CD4-positive, alpha-beta T cell (primary cell): ENCODE results near the gene PTP4A2. TPM values are rescaled to one million over a fixed set of nuclear protein-coding genes. Genes with fewer than 3 reads are reported as not detected.

ENCODE experiments used
- ATAC-seq: fragments of 200-7000 bp; cut with Tn5 transposase; one replicate; pipeline ENCODE4 v1.10.0; 2022; ENCODE audit warnings: mild to moderate bottlenecking; ENCODE audit not compliant: poor library complexity
- CTCF ChIA-PET: fragments of 350-600 bp; sonication (Branson Sonifier 250); formaldehyde crosslinking; loops from one replicate; lab custom pipeline; 2021; ENCODE audit warnings: antibody characterized with exemption, inconsistent platforms; lab: Charles Lee
- POLR2A ChIA-PET: fragments of 350-600 bp; sonication (Branson Sonifier 250); formaldehyde crosslinking; loops from one replicate; lab custom pipeline; 2021; ENCODE audit warnings: antibody characterized with exemption, inconsistent platforms; lab: Charles Lee
- DNase-seq, 14 experiments: peaks; one replicate each; pipeline ENCODE4 v3.0.0-alpha.2; 2013 to 2020; ENCODE audit warnings: mixed read lengths in 2 of 14
- H3K27ac ChIP-seq, 2 donors: one replicate each; pipeline versions ENCODE4 v1.5.1 to v1.7.0; 2013; ENCODE audit warnings: low read length in 2 of 2, low read depth in 1 of 2, mild to moderate bottlenecking in 1 of 2
- H3K27me3 ChIP-seq, 2 experiments: 1 replicate in 1 of 2; 2 replicates in 1 of 2; pipeline versions ENCODE4 v1.6.1 to v1.7.0; 2013; ENCODE audit warnings: low read length in 2 of 2, control low read depth in 1 of 2, mild to moderate bottlenecking in 1 of 2, moderate library complexity in 1 of 2; ENCODE audit not compliant: insufficient read depth in 2 of 2, control insufficient read depth in 1 of 2
- H3K36me3 ChIP-seq: one replicate; pipeline ENCODE4 v1.6.1; 2013; ENCODE audit warnings: low read length, control low read depth; ENCODE audit not compliant: insufficient read depth
- H3K4me1 ChIP-seq: one replicate; pipeline ENCODE4 v1.6.1; 2013; ENCODE audit warnings: low read length, control low read depth; ENCODE audit not compliant: insufficient read depth
- H3K4me3 ChIP-seq: one replicate; pipeline ENCODE4 v1.5.1; 2013; ENCODE audit warnings: mild to moderate bottlenecking, low read length, moderate library complexity
- H3K9me3 ChIP-seq, 2 experiments: 1 replicate in 1 of 2; 2 replicates in 1 of 2; pipeline versions ENCODE4 v1.6.1 to v1.7.0; 2013; ENCODE audit warnings: low read length in 2 of 2, mild to moderate bottlenecking in 2 of 2, control low read depth in 1 of 2, moderate library complexity in 1 of 2; ENCODE audit not compliant: control insufficient read depth in 1 of 2, insufficient read depth in 1 of 2
- H3K27ac Mint-ChIP-seq: one replicate; pipeline ENCODE4 v1.8.0; 2020; ENCODE audit warnings: mixed read lengths
- H3K27me3 Mint-ChIP-seq: one replicate; pipeline ENCODE4 v1.8.0; 2021; ENCODE audit warnings: mixed read lengths
- H3K36me3 Mint-ChIP-seq: one replicate; pipeline ENCODE4 v1.8.0; 2021; ENCODE audit warnings: low read depth, mixed read lengths
- H3K4me1 Mint-ChIP-seq: one replicate; pipeline ENCODE4 v1.8.0; 2021; ENCODE audit warnings: low read depth, mixed read lengths
- H3K4me3 Mint-ChIP-seq: one replicate; pipeline ENCODE4 v1.8.0; 2020; ENCODE audit warnings: mild to moderate bottlenecking, mixed read lengths
- H3K9me3 Mint-ChIP-seq: one replicate; pipeline ENCODE4 v1.8.0; 2020; ENCODE audit warnings: mixed read lengths
- intact Hi-C, 2 experiments: fragments of 100-400 bp; cut with DNase I in 1 of 2; cut with micrococcal nuclease in 1 of 2; formaldehyde crosslinking; loops; one replicate each; pipeline versions ENCODE4 v1.15.1 to v1.9.0; 2023 to 2025; cut with DNase I, micrococcal nuclease
- total RNA-seq, 174 experiments: library from RNA in 2 of 174; stranded (reverse) in 2 of 174; gene quantifications; one replicate each; pipeline ENCODE4 v1.2.3 and lab custom pipeline; 2021 to 2026
- TF ChIP-seq, protein P1 (sequence below): fragments of 200-600 bp; IDR thresholded peaks from one replicate; pipeline ENCODE4 v1.8.0; 2022; ENCODE audit warnings: antibody characterized with exemption, mild to moderate bottlenecking

PTP4A2 gene
- total RNA-seq, 2 experiments from 2014 or later, result 282 to 287 TPM

DNA sequence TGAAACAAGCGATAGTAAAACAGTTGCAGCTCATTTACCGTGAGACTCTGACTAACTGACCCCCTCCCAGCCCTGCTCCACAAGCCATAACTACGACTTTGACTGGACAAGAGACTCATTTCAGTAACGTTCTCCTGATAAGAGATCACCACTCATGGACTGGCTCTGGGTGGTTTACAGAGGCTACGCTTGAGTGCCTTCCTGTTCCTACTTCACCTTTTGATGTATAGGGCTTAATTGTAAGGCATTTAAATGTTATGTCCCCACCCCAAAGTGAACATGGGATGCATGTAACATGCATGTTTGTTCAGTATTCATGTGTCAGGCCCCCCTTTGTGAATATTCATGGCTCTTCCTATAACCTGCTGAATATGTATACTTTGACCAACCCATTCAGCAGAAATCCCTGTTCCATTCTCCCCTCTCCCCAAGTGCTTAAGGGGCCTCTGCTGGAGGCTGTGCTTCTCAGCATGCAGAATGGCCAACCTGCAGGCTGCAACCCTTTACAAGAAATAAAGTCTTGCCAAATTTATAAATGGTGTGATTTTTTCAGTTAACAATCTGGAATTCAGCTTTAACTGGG, 71.6 kb downstream of the PTP4A2 start:
- Mint-ChIP-seq H3K4me3 (no peak overlapping the region), H3K4me1 (peaks cover 12% of the 10 kb centered on the region), H3K36me3 (no peaks in the 10 kb centered on the region), H3K9me3 (no peaks in the 10 kb centered on the region), H3K27me3 (no peaks in the 10 kb centered on the region), H3K27ac (no peak overlapping the region)
- H3K27ac ChIP-seq, result no peak overlapping the region
- no peak for ATAC-seq
- no peaks in the 10 kb centered on the region for H3K36me3 ChIP-seq
- no peaks in the 10 kb centered on the region for H3K27me3 ChIP-seq
- H3K9me3 ChIP-seq, result no peaks in the 10 kb centered on the region
- no peak overlapping the region for H3K4me3 ChIP-seq
- ChIA-PET CTCF (no interaction called here), POLR2A (no interaction called here)
- intact Hi-C loops, result no loop called here
- no peak for DNase-seq
- H3K4me1 ChIP-seq, result peaks cover 4% of the 10 kb centered on the region
- TF ChIP-seq, protein P1, sequence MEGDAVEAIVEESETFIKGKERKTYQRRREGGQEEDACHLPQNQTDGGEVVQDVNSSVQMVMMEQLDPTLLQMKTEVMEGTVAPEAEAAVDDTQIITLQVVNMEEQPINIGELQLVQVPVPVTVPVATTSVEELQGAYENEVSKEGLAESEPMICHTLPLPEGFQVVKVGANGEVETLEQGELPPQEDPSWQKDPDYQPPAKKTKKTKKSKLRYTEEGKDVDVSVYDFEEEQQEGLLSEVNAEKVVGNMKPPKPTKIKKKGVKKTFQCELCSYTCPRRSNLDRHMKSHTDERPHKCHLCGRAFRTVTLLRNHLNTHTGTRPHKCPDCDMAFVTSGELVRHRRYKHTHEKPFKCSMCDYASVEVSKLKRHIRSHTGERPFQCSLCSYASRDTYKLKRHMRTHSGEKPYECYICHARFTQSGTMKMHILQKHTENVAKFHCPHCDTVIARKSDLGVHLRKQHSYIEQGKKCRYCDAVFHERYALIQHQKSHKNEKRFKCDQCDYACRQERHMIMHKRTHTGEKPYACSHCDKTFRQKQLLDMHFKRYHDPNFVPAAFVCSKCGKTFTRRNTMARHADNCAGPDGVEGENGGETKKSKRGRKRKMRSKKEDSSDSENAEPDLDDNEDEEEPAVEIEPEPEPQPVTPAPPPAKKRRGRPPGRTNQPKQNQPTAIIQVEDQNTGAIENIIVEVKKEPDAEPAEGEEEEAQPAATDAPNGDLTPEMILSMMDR, result no peak

DNA sequence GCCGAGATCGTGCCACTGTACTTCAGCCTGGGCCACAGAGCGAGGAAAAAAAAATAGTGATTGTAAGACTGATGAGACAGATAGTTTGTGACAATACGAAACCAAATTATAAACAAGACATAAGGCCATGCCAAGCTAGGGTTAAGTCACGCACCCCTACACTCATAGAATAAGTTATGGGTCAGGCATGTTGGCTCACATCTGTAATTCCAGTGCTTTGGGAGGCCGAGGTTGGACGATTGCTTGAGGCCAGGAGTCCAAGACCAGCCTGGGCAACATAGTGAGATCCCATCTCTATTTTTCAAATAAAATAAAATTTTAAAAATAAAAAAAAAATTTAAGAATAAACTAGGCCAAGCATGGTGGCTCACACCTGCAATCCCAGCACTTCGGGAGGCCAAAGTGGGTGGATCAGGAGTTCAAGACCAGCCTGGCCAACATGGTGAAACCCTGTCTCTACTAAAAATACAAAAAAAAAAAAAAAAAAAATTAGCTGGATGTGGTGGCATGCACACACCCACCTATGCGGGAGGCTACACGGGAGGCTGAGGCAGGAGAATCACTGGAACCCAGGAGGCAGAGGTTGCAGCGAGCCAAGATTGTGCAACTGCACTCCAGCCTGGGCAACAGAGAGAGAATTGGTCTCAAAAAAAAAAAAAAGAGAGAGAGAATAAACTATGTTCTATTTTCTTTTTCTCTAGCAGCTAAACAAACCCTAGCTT, 72.3 kb downstream of the PTP4A2 start:
- POLR2A ChIA-PET, result no interaction called here
- H3K4me1 Mint-ChIP-seq, result peaks cover 9% of the 10 kb centered on the region
- no peak overlapping the region for H3K4me3 Mint-ChIP-seq
- Histone ChIP-seq H3K9me3 (no peaks in the 10 kb centered on the region), H3K27me3 (no peaks in the 10 kb centered on the region), H3K27ac (no peak overlapping the region), H3K4me1 (peaks cover 4% of the 10 kb centered on the region), H3K36me3 (no peaks in the 10 kb centered on the region), H3K4me3 (no peak overlapping the region)
- CTCF ChIA-PET, result no interaction called here
- no peaks in the 10 kb centered on the region for H3K27me3 Mint-ChIP-seq
- no peak overlapping the region for H3K27ac Mint-ChIP-seq
- H3K9me3 Mint-ChIP-seq, result no peaks in the 10 kb centered on the region
- no peaks in the 10 kb centered on the region for H3K36me3 Mint-ChIP-seq
- ATAC-seq, result no peak
- no peak for DNase-seq
- intact Hi-C loops, result no loop called here
- TF ChIP-seq, protein P1, result no peak

DNA sequence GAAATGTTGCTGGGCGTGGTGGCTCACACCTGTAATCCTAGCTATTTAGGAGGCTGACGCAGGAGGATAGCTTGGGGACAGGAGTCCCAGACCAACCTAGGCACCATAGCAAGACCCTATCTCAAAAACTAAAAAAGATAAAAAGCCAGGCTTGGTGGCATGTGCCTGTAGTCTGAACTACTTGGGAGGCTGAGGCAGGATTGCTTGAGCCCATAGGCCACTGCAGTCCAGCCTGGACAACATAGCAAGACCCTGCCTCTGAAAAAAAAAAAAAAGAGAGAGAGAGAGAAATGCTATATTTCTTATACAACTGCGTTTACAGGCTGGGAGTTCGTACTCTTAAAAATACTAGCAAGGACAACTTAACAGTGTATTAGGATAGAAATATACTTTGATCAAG, 76.1 kb downstream of the PTP4A2 start:
- Mint-ChIP-seq H3K9me3 (no peaks in the 10 kb centered on the region), H3K4me3 (no peak overlapping the region), H3K4me1 (peaks cover 7% of the 10 kb centered on the region), H3K27ac (no peak overlapping the region), H3K36me3 (no peaks in the 10 kb centered on the region), H3K27me3 (no peaks in the 10 kb centered on the region)
- H3K4me1 ChIP-seq, result peaks cover 13% of the 10 kb centered on the region
- H3K27me3 ChIP-seq, result no peaks in the 10 kb centered on the region
- H3K9me3 ChIP-seq, result no peaks in the 10 kb centered on the region
- no peaks in the 10 kb centered on the region for H3K36me3 ChIP-seq
- intact Hi-C loops, result no loop called here
- ATAC-seq (no peak), DNase-seq (no peak)
- ChIA-PET CTCF (no interaction called here), POLR2A (no interaction called here)
- TF ChIP-seq, protein P1, result no peak
- no peak overlapping the region for H3K27ac ChIP-seq
- H3K4me3 ChIP-seq, result no peak overlapping the region
